SH-SY5Y (cell line): ENCODE results near the gene SPEF1.

ENCODE experiments used
- GATA2 ChIP-seq: IDR thresholded peaks from 2 replicates; pipeline ENCODE4 v1.6.1; 2011; ENCODE audit warnings: mild to moderate bottlenecking, low read depth, low read length
- GATA3 ChIP-seq: IDR thresholded peaks from 2 replicates; pipeline ENCODE4 v1.6.1; 2011; ENCODE audit warnings: low read depth, mild to moderate bottlenecking, low read length, moderate library complexity

Gene SPEF1

GRCh38 chr20:3813848-3814581 is 32.8 kb upstream of the SPEF1 start:
- TF ChIP-seq GATA2 (no peak), GATA3 (no peak)

GRCh38 chr20:3812975-3813847 is 32.0 kb upstream of the SPEF1 start:
- TF ChIP-seq GATA2, result no peak
- TF ChIP-seq GATA3, result no peak

- TF ChIP-seq GATA3, result no peak
Measured at GRCh38 chr20:3812259-3812681, 31.0 kb upstream of the SPEF1 start.

GRCh38 chr20:3811467-3812258 is 30.4 kb upstream of the SPEF1 start:
- TF ChIP-seq GATA2 (peak; percentile 36), GATA3 (no peak)

GRCh38 chr20:3808544-3808943 is 27.3 kb upstream of the SPEF1 start:
- no peak for TF ChIP-seq GATA3
- TF ChIP-seq GATA2, result no peak

GRCh38 chr20:3804781-3805180 is 23.5 kb upstream of the SPEF1 start:
- no peak for TF ChIP-seq GATA2
- no peak for TF ChIP-seq GATA3

GRCh38 chr20:3804254-3804751 is 23.1 kb upstream of the SPEF1 start:
- TF ChIP-seq GATA2 (no peak), GATA3 (no peak)

GRCh38 chr20:3803854-3804253 is 22.6 kb upstream of the SPEF1 start:
- TF ChIP-seq GATA3, result no peak
- no peak for TF ChIP-seq GATA2

GRCh38 chr20:3803289-3803688 is 22.0 kb upstream of the SPEF1 start:
- no peak for TF ChIP-seq GATA3
- no peak for TF ChIP-seq GATA2

- TF ChIP-seq GATA3 (no peak), GATA2 (no peak)
Measured at GRCh38 chr20:3802524-3803239, 21.4 kb upstream of the SPEF1 start.

GRCh38 chr20:3801846-3802245 is 20.6 kb upstream of the SPEF1 start:
- TF ChIP-seq GATA3 (no peak), GATA2 (no peak)

GRCh38 chr20:3801299-3801698 is 20.1 kb upstream of the SPEF1 start:
- no peak for TF ChIP-seq GATA2
- TF ChIP-seq GATA3, result no peak

- no peak for TF ChIP-seq GATA3
- no peak for TF ChIP-seq GATA2
Measured at GRCh38 chr20:3800878-3801260, 19.6 kb upstream of the SPEF1 start.
